GM23338 (cell line): ENCODE data around the gene SPINT3. TPM values are rescaled to one million over a fixed set of nuclear protein-coding genes. Genes with fewer than 3 reads are reported as not detected.
"Not testable (repeated sequence)": the region's sequence is repeated elsewhere in the genome, so short reads cannot be mapped to it uniquely, and the experiment has no call there.

Source experiments
- ATAC-seq: fragments of 200-7000 bp; cut with Tn5 transposase; 3 replicates; pipeline ENCODE4 v1.9.1; 2020
- DNase-seq: peaks from one replicate; pipeline ENCODE4 v3.0.0-alpha.2; 2015; ENCODE audit warnings: low spot score
- H2AFZ ChIP-seq: fragments of 200-600 bp; sonication (generic); 2 replicates; pipeline ENCODE4 v1.8.0; 2016; ENCODE audit warnings: antibody characterized with exemption, mild to moderate bottlenecking, moderate library complexity
- H3F3A ChIP-seq: fragments of 200-600 bp; sonication (generic); replicated peaks from 2 replicates; pipeline ENCODE4 v1.8.0; 2017; ENCODE audit warnings: antibody characterized with exemption, mixed run types, low read depth
- H3K27ac ChIP-seq: fragments of 200-600 bp; sonication (generic); 2 replicates; pipeline ENCODE4 v1.6.1; 2016; ENCODE audit warnings: low read depth
- H3K27me3 ChIP-seq: fragments of 200-600 bp; sonication (generic); 2 replicates; pipeline ENCODE4 v1.8.0; 2016; ENCODE audit warnings: mild to moderate bottlenecking, mixed run types, moderate library complexity; ENCODE audit not compliant: insufficient read depth
- H3K36me3 ChIP-seq: fragments of 200-600 bp; sonication (generic); 2 replicates; pipeline ENCODE4 v1.8.0; 2016; ENCODE audit warnings: mild to moderate bottlenecking; ENCODE audit not compliant: insufficient read depth
- H3K4me1 ChIP-seq: fragments of 200-600 bp; sonication (generic); 2 replicates; pipeline ENCODE4 v1.8.0; 2016; ENCODE audit warnings: mild to moderate bottlenecking, moderate library complexity; ENCODE audit not compliant: insufficient read depth
- H3K4me2 ChIP-seq: fragments of 200-600 bp; sonication (generic); 2 replicates; pipeline ENCODE4 v1.7.1; 2017; ENCODE audit warnings: mixed run types
- H3K4me3 ChIP-seq: fragments of 200-600 bp; sonication (generic); 2 replicates; pipeline ENCODE4 v1.6.1; 2016; ENCODE audit warnings: mixed run types
- H3K79me2 ChIP-seq: fragments of 200-600 bp; sonication (generic); replicated peaks from 2 replicates; pipeline ENCODE4 v1.8.0; 2017; ENCODE audit warnings: mild to moderate bottlenecking; ENCODE audit not compliant: insufficient read depth
- H3K9me2 ChIP-seq: fragments of 200-600 bp; sonication (generic); 2 replicates; pipeline ENCODE4 v1.8.0; 2017; ENCODE audit not compliant: insufficient read depth
- H4K20me1 ChIP-seq: fragments of 200-600 bp; sonication (generic); replicated peaks from 2 replicates; pipeline ENCODE4 v1.8.0; 2017; ENCODE audit warnings: mild to moderate bottlenecking; ENCODE audit not compliant: insufficient read depth
- H3K27ac Mint-ChIP-seq: 2 replicates; pipeline ENCODE4 v1.8.0; 2020; ENCODE audit warnings: inconsistent platforms, mild to moderate bottlenecking, moderate library complexity, mixed read lengths
- H3K27me3 Mint-ChIP-seq: 3 replicates; pipeline ENCODE4 v1.8.0; 2022; ENCODE audit warnings: low read depth, mild to moderate bottlenecking, moderate library complexity, mixed read lengths, inconsistent platforms; ENCODE audit not compliant: insufficient read depth, poor library complexity
- H3K36me3 Mint-ChIP-seq: 3 replicates; pipeline ENCODE4 v1.8.0; 2021; ENCODE audit warnings: low read depth, mild to moderate bottlenecking, inconsistent platforms, moderate library complexity, mixed read lengths
- H3K4me1 Mint-ChIP-seq: 3 replicates; pipeline ENCODE4 v1.8.0; 2020; ENCODE audit warnings: mild to moderate bottlenecking, inconsistent platforms, mixed read lengths
- H3K4me3 Mint-ChIP-seq: 3 replicates; pipeline ENCODE4 v1.8.0; 2021; ENCODE audit warnings: moderate library complexity, mild to moderate bottlenecking, inconsistent platforms, mixed read lengths
- H3K9me3 Mint-ChIP-seq: 3 replicates; pipeline ENCODE4 v1.8.0; 2020; ENCODE audit warnings: moderate library complexity, mild to moderate bottlenecking, inconsistent platforms, mixed read lengths
- CTCF ChIP-seq, 2 experiments: fragments of 200-600 bp in 1 of 2; sonication (generic) in 1 of 2; conservative IDR thresholded peaks; 2 replicates each; pipeline versions ENCODE4 v1.5.1 to v1.6.1; 2016 to 2017; ENCODE audit warnings: antibody characterized with exemption in 2 of 2, low read depth in 2 of 2, mild to moderate bottlenecking in 2 of 2, moderate library complexity in 1 of 2
- ETS1 ChIP-seq: IDR thresholded peaks from 2 replicates; pipeline ENCODE4 v1.6.1; 2016; ENCODE audit warnings: antibody characterized with exemption
- EZH2phosphoT487 ChIP-seq: fragments of 200-600 bp; sonication (generic); IDR thresholded peaks from one replicate; pipeline ENCODE4 v1.8.1; 2018; ENCODE audit warnings: antibody characterized with exemption; ENCODE audit not compliant: unreplicated experiment
- polyA plus RNA-seq: library from polyadenylated mRNA; unstranded; fragments of >200 nt; fragmentation: Nextera tagmentation; extraction: Ambion mirVana; gene quantifications from 2 replicates; pipeline ENCODE4 v1.2.1, GENCODE V29; 2016
- total RNA-seq: library from RNA; depleted of rRNA; stranded (reverse); fragments of >200 nt; shearing (Covaris generic); gene quantifications from 2 replicates; pipeline ENCODE4 v1.2.3, GENCODE V29; 2014

SPINT3 gene
- total and polyA plus RNA-seq, 2 experiments from 2014 or later: not detected

DNA sequence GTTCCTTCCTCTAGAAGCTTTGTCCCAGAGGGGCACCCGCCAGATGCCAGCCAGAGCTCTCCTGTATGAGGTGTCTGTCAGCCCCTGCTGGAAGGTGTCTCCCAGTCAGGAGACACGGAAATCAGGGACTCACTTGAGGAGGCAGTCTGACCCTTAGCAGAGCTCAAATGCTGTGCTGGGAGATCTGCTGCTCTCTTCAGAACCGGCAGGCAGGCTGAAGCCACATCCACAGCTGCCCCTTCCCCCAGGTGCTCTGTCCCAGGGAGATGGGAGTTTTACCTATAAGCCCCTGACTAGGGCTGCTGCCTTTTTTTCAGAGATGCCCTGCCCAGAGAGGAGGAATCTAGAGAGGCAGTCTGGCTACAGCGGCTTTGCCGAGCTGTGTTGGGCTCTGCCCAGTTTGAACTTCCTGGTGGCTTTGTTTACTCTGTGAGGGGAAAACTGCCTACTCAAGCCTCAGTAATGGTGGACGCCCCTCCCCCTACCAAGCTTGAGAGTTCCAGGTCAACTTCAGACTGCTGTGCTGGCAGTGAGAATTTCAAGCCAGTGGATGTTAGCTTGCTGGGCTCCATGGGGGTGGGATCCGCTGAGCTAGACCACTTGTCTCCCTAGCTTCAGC, 37.8 kb downstream of the SPINT3 start:
- peaks cover 28% of the 10 kb centered on the region for H3K36me3 Mint-ChIP-seq
- not testable (repeated sequence) for H3K27ac Mint-ChIP-seq, H3K27ac ChIP-seq, H3K9me3 Mint-ChIP-seq, DNase-seq, H4K20me1 ChIP-seq, H3K4me1 Mint-ChIP-seq, H2AFZ ChIP-seq, H3K4me3 ChIP-seq, H3F3A ChIP-seq, H3K4me3 Mint-ChIP-seq, H3K9me2 ChIP-seq, H3K36me3 ChIP-seq, H3K27me3 ChIP-seq, H3K4me1 ChIP-seq, H3K27me3 Mint-ChIP-seq, ATAC-seq
- Histone ChIP-seq H3K79me2 (peaks cover 16% of the 10 kb centered on the region; the same call in 1 of the 2 replicates), H3K4me2 (0 out of 2 replicates have a peak overlapping the region, but pooled peaks have one; percentile 26)

- H3F3A ChIP-seq, H3K4me3 ChIP-seq, H2AFZ ChIP-seq, H4K20me1 ChIP-seq, DNase-seq, H3K9me2 ChIP-seq, H3K4me3 Mint-ChIP-seq, H3K36me3 ChIP-seq, H3K4me2 ChIP-seq, ATAC-seq, H3K27ac ChIP-seq, H3K27ac Mint-ChIP-seq, H3K9me3 Mint-ChIP-seq: not testable (repeated sequence)
- Histone ChIP-seq H3K4me1 (peaks cover 21% of the 10 kb centered on the region), H3K27me3 (peaks cover 11% of the 10 kb centered on the region; the same call in 1 of the 2 replicates), H3K79me2 (peaks cover 26% of the 10 kb centered on the region)
- Mint-ChIP-seq H3K36me3 (peaks cover 20% of the 10 kb centered on the region), H3K4me1 (peaks cover 27% of the 10 kb centered on the region), H3K27me3 (peaks cover 24% of the 10 kb centered on the region)
Observed at GRCh38 chr20:45472286-45472685, 43.1 kb downstream of the SPINT3 start.

- no peak; the same call in 2 of the 3 replicates for ATAC-seq
- Mint-ChIP-seq H3K36me3 (peaks cover 20% of the 10 kb centered on the region), H3K27ac (no peak overlapping the region), H3K4me3 (peak overlapping the region; percentile 80), H3K4me1 (peaks cover 32% of the 10 kb centered on the region), H3K9me3 (peaks cover 2% of the 10 kb centered on the region; the same call in 2 of the 3 replicates), H3K27me3 (peaks cover 24% of the 10 kb centered on the region)
- no peaks in the 10 kb centered on the region for H3K9me2 ChIP-seq
- no peaks in the 10 kb centered on the region; the same call in 1 of the 2 replicates for H4K20me1 ChIP-seq
- H3K27me3 ChIP-seq: peaks cover 11% of the 10 kb centered on the region; the same call in 1 of the 2 replicates
- H3K4me2 ChIP-seq: peak overlapping the region; percentile 94
- peaks cover 27% of the 10 kb centered on the region for H3K4me1 ChIP-seq
- H3K79me2 ChIP-seq: peaks cover 26% of the 10 kb centered on the region
- H2AFZ ChIP-seq: peak overlapping the region; percentile 77
- peak overlapping the region; percentile 85 for H3K4me3 ChIP-seq
- TF ChIP-seq CTCF (conservative IDR thresholded peaks at IDR 0.05; ENCODE audit: low read depth in 2 of 2) (peak; percentile 33 to 52; a peak in 3 of 4 replicates), EZH2phosphoT487 (no peak), ETS1 (no peak)
- H3K36me3 ChIP-seq: no peaks in the 10 kb centered on the region; the same call in 1 of the 2 replicates
- peaks cover 4% of the 10 kb centered on the region for H3F3A ChIP-seq
- DNase-seq: peak; percentile 44
- peak overlapping the region; percentile 5; the same call in 1 of the 2 replicates for H3K27ac ChIP-seq
Observed at GRCh38 chr20:45470937-45471336, 44.5 kb downstream of the SPINT3 start.
